Measurements from ENCODE around the gene PIK3CB.

GRCh38 chr3:138678874-138679392, 155.8 kb downstream of the PIK3CB start:
- TF ChIP-seq CTCF (IDR thresholded peaks at IDR 0.05; ENCODE audit: poor library complexity) (no peak), EZH2 (IDR thresholded peaks at IDR 0.05; ENCODE audit: borderline replicate concordance) (no peak)

All from hepatocyte (in vitro differentiated cells).